Activated naive CD8-positive, alpha-beta T cell (primary cell): Measurements from ENCODE around the gene NHERF2.

Source experiments
- H3K27ac Mint-ChIP-seq: one replicate; pipeline ENCODE4 v1.8.0; 2021; ENCODE audit warnings: mixed read lengths
- H3K27me3 Mint-ChIP-seq: one replicate; pipeline ENCODE4 v1.8.0; 2021; ENCODE audit warnings: mixed read lengths
- H3K36me3 Mint-ChIP-seq: one replicate; pipeline ENCODE4 v1.8.0; 2021; ENCODE audit warnings: mixed read lengths
- H3K4me1 Mint-ChIP-seq: one replicate; pipeline ENCODE4 v1.8.0; 2021; ENCODE audit warnings: low read depth, mixed read lengths
- H3K4me3 Mint-ChIP-seq: one replicate; pipeline ENCODE4 v1.8.0; 2021; ENCODE audit warnings: mild to moderate bottlenecking, mixed read lengths
- H3K9me3 Mint-ChIP-seq: one replicate; pipeline ENCODE4 v1.8.0; 2021; ENCODE audit warnings: low read depth, mixed read lengths

The NHERF2 gene

DNA sequence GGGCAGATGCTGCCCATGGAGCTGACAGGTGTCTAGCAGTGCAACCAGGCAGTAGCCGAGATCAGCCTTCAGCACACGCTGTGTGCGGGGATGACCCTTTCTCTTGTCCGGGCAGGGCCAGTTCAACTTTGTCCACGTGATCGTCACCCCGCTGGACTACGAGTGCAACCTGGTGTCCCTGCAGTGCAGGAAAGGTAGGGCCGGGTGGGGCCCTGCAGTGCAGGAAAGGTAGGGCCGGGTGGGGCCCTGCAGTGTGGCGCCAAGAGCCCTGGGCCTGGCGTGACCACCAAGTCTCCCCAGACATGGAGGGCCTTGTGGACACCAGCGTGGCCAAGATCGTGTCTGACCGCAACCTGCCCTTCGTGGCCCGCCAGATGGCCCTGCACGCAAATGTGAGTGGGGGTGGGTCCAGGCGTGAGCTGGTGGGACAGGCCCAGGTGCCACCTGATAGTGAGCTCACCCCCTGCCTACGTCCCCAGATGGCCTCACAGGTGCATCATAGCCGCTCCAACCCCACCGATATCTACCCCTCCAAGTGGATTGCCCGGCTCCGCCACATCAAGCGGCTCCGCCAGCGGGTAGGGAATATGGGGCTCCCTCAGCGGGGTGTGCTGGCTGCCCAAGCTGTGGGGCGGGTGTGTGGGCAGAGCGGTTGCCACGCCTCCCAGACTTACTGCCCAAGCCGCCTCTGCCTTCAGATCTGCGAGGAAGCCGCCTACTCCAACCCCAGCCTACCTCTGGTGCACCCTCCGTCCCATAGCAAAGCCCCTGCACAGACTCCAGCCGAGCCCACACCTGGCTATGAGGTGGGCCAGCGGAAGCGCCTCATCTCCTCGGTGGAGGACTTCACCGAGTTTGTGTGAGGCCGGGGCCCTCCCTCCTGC is 61.3 kb downstream of the NHERF2 start:
- Mint-ChIP-seq H3K4me3 (no peak overlapping the region), H3K9me3 (no peaks in the 10 kb centered on the region), H3K4me1 (peaks cover 2% of the 10 kb centered on the region), H3K27me3 (no peaks in the 10 kb centered on the region), H3K36me3 (no peaks in the 10 kb centered on the region), H3K27ac (no peak overlapping the region)
